HepG2 (cell line): ENCODE measurements around the gene ZNF503.

Experiments used
- CTCF ChIP-seq: sonication (generic); formaldehyde crosslinking; IDR thresholded peaks from 2 replicates; pipeline ENCODE4 v1.5.0; 2020; ENCODE audit warnings: mild to moderate bottlenecking, missing genetic modification reagents, moderate library complexity
- DNMT3B ChIP-seq: conservative IDR thresholded peaks from 2 replicates; pipeline ENCODE4 v1.6.1; 2016; ENCODE audit warnings: missing biosample characterization, control low read depth
- EZH2 ChIP-seq: conservative IDR thresholded peaks from 2 replicates; pipeline ENCODE4 v1.6.1; 2012; ENCODE audit warnings: mild to moderate bottlenecking, low read depth, low read length, moderate library complexity
- MNT ChIP-seq: fragments of 450-650 bp; IDR thresholded peaks from 2 replicates; pipeline ENCODE4 v1.6.1; 2016
- NBN ChIP-seq: fragments of 450-650 bp; conservative IDR thresholded peaks from 2 replicates; pipeline ENCODE4 v1.6.1; 2017
- POLR2A ChIP-seq, 2 experiments: IDR thresholded peaks; 2 replicates each; pipeline ENCODE4 v1.6.1; 2011; ENCODE audit warnings: low read depth in 2 of 2, low read length in 2 of 2, mild to moderate bottlenecking in 1 of 2, moderate library complexity in 1 of 2; ENCODE audit not compliant: insufficient read depth in 1 of 2
- POLR2AphosphoS5 ChIP-seq: IDR thresholded peaks from 2 replicates; pipeline ENCODE4 v1.6.1; 2012; ENCODE audit warnings: low read depth, low read length
- SMC3 ChIP-seq: IDR thresholded peaks from 2 replicates; pipeline ENCODE4 v1.6.1; 2011; ENCODE audit warnings: low read length, improper control_type of control experiment

- TF ChIP-seq DNMT3B (CRISPR knock-in tag) (no peak), NBN (no peak), MNT (no peak), EZH2 (no peak), POLR2A (IDR thresholded peaks at IDR 0.05; ENCODE audit: insufficient read depth in 1 of 2, low read depth in 2 of 2, low read length in 2 of 2) (no peak), CTCF (no peak), POLR2AphosphoS5 (no peak), SMC3 (no peak)
These were observed 48.5 kb upstream of the ZNF503 start for GRCh38 chr10:75450075-75450445.
